HEK293 (cell line): Measurements from ENCODE around the gene EIF2D.

ENCODE experiments used
- SP2 ChIP-seq: fragments of 450-650 bp; formaldehyde crosslinking; IDR thresholded peaks from 2 replicates; pipeline ENCODE4 v1.5.1; 2016; ENCODE audit warnings: missing biosample characterization, missing genetic modification characterization
- ZNF302 ChIP-seq: fragments of 450-650 bp; formaldehyde crosslinking; IDR thresholded peaks from 2 replicates; pipeline ENCODE4 v1.5.1; 2016; ENCODE audit warnings: missing biosample characterization, missing genetic modification characterization, low read depth
- ZNF362 ChIP-seq: fragments of 450-650 bp; formaldehyde crosslinking; IDR thresholded peaks from 2 replicates; pipeline ENCODE4 v1.5.1; 2016; ENCODE audit warnings: missing biosample characterization, missing genetic modification characterization
- ZNF549 ChIP-seq: fragments of 450-650 bp; IDR thresholded peaks from 2 replicates; pipeline ENCODE4 v1.5.1; 2018; ENCODE audit warnings: missing biosample characterization, missing genetic modification characterization, mild to moderate bottlenecking, inconsistent platforms, moderate library complexity
- ZNF555 ChIP-seq: fragments of 450-650 bp; formaldehyde crosslinking; conservative IDR thresholded peaks from 2 replicates; pipeline ENCODE4 v1.5.1; 2017; ENCODE audit warnings: missing biosample characterization, mild to moderate bottlenecking, missing genetic modification characterization, inconsistent platforms
- TF ChIP-seq, protein P1 (sequence below): fragments of 450-650 bp; formaldehyde crosslinking; IDR thresholded peaks from 2 replicates; pipeline ENCODE4 v1.5.1; 2016; ENCODE audit warnings: missing biosample characterization, missing genetic modification characterization

- no peak for TF ChIP-seq ZNF549 (tag by site-specific recombination)
- TF ChIP-seq SP2 (tag by site-specific recombination): peak; percentile 53
- TF ChIP-seq ZNF362: no peak; the same call in 1 of the 2 replicates
- TF ChIP-seq, protein P1, sequence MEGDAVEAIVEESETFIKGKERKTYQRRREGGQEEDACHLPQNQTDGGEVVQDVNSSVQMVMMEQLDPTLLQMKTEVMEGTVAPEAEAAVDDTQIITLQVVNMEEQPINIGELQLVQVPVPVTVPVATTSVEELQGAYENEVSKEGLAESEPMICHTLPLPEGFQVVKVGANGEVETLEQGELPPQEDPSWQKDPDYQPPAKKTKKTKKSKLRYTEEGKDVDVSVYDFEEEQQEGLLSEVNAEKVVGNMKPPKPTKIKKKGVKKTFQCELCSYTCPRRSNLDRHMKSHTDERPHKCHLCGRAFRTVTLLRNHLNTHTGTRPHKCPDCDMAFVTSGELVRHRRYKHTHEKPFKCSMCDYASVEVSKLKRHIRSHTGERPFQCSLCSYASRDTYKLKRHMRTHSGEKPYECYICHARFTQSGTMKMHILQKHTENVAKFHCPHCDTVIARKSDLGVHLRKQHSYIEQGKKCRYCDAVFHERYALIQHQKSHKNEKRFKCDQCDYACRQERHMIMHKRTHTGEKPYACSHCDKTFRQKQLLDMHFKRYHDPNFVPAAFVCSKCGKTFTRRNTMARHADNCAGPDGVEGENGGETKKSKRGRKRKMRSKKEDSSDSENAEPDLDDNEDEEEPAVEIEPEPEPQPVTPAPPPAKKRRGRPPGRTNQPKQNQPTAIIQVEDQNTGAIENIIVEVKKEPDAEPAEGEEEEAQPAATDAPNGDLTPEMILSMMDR (tag by site-specific recombination): peak; percentile 99
- no peak for TF ChIP-seq ZNF555 (tag by site-specific recombination)
- no peak; the same call in 1 of the 2 replicates for TF ChIP-seq ZNF302 (tag by site-specific recombination)
These were observed at the start of gene EIF2D for GRCh38 chr1:206612129-206612876.
